22Rv1 (cell line): ENCODE data around the gene LINGO3.

ENCODE experiments used
- H3K27ac ChIP-seq: fragments of 450-650 bp; 2 replicates; pipeline ENCODE4 v1.5.1; 2017
- ZFX ChIP-seq: fragments of 450-650 bp; IDR thresholded peaks from 2 replicates; pipeline ENCODE4 v1.6.1; 2017; ENCODE audit warnings: antibody characterized with exemption, borderline replicate concordance
- TF ChIP-seq, protein P1 (sequence below): fragments of 450-650 bp; IDR thresholded peaks from 2 replicates; pipeline ENCODE4 v1.5.1; 2017; ENCODE audit warnings: mild to moderate bottlenecking

Gene LINGO3

DNA sequence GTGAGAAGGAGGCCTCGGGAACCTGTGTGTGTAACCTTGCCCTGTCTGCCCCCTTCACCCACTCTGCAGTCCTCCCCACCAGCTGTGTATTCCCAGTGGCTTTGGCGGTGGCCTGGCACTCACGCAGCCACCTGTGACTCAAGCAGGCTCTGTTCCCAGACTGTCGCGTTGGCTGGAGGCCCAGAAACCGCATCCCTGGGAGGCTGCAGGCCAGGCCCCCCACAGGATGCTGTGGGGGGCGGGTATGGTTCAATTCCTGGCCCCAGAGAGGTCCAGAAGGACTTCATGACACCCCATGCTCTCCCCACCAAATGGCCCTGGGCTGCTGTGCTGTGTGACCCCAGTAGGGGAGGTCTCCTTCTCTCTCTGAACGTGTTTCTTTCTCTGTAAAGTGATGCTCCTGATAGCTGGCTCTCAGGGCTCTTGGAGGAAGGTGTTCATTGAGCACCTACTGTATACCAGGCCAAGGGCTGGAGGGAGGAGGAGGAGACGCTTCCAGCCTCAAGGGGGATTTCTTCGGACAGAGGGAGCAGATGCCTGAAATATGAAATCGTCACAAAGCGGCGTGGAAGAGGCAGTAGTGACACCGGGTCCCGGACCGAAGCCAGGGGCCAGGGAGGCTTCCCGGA is 1.9 kb upstream of the LINGO3 start:
- TF ChIP-seq, protein P1, sequence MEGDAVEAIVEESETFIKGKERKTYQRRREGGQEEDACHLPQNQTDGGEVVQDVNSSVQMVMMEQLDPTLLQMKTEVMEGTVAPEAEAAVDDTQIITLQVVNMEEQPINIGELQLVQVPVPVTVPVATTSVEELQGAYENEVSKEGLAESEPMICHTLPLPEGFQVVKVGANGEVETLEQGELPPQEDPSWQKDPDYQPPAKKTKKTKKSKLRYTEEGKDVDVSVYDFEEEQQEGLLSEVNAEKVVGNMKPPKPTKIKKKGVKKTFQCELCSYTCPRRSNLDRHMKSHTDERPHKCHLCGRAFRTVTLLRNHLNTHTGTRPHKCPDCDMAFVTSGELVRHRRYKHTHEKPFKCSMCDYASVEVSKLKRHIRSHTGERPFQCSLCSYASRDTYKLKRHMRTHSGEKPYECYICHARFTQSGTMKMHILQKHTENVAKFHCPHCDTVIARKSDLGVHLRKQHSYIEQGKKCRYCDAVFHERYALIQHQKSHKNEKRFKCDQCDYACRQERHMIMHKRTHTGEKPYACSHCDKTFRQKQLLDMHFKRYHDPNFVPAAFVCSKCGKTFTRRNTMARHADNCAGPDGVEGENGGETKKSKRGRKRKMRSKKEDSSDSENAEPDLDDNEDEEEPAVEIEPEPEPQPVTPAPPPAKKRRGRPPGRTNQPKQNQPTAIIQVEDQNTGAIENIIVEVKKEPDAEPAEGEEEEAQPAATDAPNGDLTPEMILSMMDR: no peak
- no peak for TF ChIP-seq ZFX
- H3K27ac ChIP-seq: no peak overlapping the region

DNA sequence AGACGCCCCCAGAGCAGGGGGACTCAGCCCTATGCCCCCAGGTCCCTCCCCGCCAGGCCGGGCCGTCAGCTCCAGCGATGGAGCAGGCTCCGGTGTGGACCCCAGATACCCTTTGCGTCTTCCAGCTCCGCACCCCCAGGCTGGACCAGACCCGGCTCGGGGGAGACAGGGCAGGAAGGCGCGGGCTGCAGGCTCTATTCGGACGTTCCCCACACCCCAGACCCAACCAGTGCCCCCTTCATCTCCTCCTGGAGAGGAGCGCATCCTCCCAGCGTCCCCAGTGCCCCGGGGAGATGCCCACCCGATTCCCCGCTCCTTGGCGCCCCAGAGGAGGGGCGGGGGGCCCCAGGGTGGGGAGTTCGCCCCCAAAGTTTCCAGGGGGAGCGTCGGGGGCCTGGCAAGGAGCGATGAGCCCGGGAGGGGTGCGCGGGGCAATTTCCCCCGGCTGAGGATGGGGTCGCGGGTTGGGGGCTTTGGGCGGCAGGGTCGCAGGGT is 389 bp downstream of the LINGO3 start:
- no peak overlapping the region for H3K27ac ChIP-seq
- TF ChIP-seq ZFX: no peak
- TF ChIP-seq, protein P1: no peak

DNA sequence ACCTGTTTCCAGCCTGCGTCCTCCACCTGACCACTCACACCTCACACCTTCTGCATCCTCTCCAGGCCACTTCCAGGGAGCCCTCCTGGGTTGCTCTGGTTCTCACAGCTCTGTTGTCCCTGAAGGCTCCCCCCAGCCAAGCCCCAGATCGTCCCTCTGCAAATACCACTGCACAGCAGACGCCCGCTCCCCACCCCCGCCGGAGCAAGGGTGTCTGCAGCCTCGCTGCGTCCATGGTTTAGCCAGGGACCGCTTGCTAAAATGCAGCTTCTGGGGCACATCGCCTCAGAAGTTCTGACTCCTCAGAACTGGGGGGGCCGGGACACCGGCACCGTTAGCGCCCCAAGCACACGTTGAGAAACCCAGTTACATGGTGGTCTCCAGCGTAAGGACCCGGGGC is 983 bp downstream of the LINGO3 start:
- H3K27ac ChIP-seq: no peak overlapping the region
- TF ChIP-seq, protein P1: no peak
- no peak for TF ChIP-seq ZFX

DNA sequence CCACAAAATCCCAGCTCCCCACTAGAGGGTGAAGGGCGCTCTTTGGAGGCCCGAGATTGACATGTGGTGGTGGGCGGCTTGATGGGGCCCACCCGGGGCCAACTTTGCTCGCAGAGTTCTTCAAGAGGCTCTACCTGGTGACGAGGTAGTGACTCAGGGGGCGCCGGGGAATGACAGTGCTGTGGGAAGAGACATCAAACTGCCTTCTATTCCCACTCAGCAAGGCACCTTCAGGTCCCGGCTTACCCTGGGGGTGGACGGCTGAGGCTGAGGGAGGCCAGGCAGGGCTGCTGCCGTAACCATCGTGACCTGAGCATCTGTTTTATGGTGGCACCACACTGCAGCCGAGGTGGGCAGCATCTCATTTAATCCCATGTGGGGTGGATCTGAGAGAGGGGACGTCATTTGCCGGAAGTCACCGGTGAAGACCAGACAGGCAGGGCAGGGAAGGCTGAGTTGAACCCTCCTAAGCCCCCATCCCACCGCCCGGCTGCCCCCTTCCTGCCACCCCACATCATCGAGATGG is 1.6 kb downstream of the LINGO3 start:
- no peak for TF ChIP-seq ZFX
- TF ChIP-seq, protein P1: no peak
- no peak overlapping the region for H3K27ac ChIP-seq

DNA sequence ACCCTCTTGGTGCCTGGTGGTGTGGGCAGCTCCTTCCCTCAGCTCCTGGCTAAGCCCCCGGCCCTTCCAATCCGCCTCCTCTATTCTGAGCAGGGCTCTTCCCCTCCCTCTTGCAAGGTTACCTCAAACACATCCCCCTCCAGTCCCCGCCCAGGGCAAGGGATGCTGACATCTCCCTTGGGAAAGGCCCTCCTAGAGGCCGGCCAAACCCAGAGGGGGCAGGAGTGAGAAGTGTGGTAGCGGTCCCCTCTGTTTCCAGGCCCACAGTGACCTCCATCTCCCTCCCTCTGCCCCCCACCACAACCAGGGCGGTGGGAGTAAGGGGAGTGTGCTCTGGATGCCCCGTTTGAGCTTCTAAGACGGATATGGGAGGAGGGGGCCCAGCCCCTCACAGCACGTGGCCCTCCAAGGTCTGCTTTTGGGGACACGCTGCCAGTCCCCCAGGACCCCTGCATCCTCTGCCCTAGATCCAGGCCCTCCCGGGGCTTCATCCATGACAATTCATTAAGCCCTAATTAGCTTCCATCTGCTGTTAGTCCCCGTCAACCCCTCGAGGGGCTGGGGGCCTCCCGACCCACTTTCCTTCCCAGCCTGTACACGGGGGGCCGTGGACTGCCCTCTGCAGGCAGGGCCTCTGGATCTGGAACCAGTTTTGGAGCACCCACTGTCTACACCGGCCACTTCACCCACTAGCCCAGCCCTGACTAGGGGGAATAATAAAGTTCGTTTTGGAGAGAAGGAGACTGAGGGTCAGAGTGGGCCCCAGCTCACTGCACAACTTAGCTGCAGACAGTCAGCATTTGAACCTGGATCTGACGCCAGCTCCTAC is 2.3 kb downstream of the LINGO3 start:
- TF ChIP-seq, protein P1: no peak
- TF ChIP-seq ZFX: no peak
- no peak overlapping the region for H3K27ac ChIP-seq

DNA sequence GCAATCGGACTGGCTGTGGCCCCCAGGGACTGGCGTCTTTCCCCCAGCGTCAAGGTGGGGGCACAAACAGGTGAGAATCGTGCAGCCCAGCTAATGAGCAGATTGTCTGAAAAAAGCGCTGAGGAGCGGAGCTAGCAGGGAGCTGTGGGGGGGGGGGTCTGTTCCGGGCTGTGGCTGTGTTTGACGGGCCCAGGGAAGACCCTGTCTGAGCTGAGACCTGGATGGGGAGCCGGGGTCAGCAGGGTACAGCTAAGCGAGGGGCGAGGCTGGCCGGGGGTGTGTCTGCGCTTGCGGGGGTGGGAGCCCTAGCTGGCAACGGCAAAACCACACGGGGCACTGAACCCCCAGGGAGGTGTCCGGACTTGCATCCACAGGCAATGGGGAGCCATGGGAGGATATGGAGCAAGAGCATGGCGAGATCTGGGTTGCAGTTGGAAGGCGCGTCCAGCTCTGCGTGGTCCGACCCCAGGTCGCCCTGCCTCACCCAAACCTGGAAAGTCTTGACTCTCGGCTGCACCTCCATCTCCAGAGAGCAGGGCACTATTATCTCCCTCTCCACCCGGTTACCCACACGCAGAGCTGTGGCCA is 4.6 kb downstream of the LINGO3 start:
- TF ChIP-seq, protein P1: no peak
- no peak for TF ChIP-seq ZFX
- H3K27ac ChIP-seq: no peak overlapping the region
